GM19438 (cell line): ENCODE results near the gene LPP.
"Not testable (repeated sequence)": the region's sequence is repeated elsewhere in the genome, so short reads cannot be mapped to it uniquely, and the experiment has no call there.

Source experiments
- ATAC-seq: cut with Tn5 transposase; IDR thresholded peaks from one replicate; pipeline ENCODE4 v1.9.1; 2021; ENCODE audit warnings: low read depth; ENCODE audit not compliant: unreplicated experiment

Gene LPP

DNA sequence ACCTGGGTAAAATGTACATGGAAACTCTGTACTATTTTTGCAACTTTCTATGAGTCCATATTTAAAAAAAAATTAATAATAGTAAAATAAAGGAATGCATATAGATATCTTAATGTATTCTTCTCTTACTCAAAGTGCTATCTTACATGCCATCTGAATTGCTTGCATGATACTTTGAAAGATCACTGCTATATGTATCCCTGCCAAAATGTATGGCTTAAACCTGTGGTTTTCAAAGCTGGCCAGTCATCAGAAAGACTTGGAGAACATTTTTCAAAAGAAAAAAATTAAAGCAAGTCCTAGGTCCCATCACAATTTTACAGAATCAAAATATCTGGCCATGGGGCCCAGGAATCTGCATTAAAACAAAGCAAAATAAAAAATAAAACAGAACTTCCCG is 262.1 kb downstream of the LPP start:
- no peak for ATAC-seq

DNA sequence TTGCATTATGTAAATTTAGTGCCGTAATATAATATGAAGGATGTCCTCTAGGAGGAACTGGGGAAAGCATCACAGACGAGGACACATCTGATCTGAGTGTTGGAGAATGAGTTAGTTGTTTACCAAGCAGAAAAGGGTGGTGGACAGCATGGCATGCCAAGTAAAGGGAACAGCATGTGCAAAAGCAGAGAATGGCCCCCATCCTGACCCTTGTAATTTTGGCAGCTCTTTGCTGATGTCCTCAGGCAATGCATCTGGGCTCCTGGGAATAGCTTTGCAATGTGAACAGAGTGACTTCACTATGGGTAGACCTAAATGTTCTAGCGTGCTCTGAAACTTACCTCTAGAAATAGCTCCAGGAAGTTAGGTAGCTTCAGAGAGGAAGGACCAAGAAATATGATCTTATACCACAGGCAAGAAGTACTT is 263.3 kb downstream of the LPP start:
- ATAC-seq = no peak

DNA sequence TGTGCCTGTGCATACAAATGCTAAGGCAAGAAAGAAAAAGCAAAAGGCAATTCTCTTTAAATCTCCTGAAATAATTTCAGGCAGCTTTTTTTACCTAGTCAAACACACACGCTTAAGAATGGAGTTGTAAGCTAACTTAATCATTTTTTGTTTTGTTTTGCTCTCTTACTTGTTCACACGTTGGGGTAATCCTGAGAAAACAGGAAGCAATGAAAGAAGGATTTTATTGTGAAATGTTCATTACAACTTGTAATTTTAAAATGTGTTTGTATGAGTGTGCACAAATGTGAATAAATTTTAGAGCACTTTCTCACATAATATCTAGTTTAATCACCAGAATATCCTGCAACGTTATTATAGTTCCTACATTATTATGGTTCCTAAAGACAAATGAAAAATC is 263.8 kb downstream of the LPP start:
- no peak for ATAC-seq

DNA sequence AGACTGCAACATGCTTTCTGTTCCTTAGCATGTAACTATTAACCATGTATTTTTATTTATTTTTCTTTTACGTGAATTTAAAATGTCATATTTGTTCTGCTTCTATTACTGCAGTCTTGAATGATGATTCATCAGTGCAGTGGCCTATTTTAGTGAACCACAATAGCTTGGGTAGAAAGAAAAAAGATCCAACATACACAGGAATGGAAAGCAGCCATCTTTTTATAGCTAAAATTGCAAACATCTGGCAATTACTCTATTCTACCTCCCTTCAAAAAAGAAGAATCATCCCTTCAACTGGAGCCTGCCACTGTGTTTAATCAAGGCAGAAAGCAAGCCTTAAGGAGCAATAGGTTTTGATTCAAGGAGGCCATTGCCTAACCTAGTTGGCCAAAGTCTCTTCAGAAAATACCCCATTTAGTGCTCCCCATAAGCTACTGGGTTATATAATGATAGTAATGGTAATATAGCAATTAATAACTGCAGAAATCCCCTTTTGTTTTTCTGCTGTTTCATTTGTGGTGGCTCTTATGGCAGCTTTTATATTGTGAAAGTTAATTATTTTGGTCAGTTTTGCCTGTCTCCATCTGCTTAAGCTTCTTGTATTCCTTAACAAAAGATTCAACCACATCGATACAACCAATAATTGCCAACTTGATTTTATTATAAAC is 267.3 kb downstream of the LPP start:
- peak; percentile 30 for ATAC-seq

DNA sequence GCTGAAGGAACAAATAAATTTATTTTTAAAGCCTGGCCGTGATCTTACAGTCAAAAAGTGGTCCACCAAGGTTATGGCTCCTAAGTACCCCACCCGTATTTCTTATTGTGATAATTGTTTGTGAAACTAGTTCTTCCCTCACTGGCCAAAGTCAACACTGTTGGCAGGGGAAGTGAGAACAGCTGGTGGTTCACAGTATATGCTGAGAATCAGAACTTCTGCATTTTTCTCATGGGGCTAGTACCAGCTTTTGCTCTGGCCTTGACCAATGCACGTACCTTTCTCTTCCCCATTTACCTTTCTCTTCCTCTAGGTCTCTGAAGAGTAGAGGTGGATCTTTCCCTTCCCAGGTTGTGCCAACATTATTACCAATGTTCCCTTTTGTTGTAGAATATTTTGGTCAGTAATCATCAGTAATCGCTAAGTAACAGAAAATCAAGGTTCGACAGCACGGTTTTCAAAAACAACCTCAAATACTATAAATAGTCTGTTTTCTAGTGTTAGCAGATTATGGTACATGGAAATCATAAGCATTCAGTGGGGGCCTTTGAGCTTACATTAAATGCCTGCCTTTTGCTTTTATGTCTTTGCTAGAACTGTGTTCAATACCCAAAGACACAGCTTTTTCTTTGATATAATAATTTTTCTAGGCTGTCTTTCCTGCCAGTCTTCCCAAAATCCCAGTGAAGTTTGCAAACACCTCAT is 268.0 kb downstream of the LPP start:
- ATAC-seq = peak; percentile 99

DNA sequence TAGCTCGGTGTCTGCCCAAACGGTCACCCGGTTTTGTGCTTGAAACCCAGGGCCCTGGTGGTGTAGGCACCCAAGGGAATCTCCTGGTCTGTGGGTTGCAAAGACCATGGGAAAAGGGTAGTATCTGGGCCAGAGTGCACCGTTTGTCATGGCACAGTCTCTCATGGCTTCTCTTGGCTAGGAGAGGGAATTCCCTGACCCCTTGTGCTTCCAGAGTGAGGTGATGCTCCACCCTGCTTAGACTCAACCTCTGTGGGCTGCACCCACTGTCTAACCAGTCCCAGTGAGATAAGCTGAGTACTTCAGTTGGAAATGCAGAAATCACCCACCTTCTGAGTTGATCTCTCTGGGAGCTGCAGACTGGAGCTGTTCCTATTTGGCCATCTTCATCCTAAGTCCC is 274.0 kb downstream of the LPP start:
- not testable (repeated sequence) for ATAC-seq

DNA sequence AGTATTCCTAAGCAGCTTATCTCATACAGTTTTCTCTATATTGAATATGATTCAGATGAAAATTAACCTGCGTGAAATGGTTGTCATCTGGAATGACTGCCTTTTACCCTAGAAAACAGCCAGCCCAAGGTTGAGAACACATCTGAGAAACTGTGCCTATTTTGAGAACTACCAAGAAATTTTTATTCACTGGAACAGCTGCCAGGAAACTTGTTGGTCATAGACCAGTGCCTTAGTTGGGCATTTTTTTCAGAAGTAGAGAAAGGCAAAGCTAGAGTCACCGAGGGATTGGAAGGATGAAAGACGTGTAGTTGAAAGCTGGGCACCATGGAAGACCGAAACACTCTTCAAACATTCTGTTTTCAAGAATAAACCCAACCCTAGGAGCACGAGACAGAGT is 277.1 kb downstream of the LPP start:
- ATAC-seq = no peak

DNA sequence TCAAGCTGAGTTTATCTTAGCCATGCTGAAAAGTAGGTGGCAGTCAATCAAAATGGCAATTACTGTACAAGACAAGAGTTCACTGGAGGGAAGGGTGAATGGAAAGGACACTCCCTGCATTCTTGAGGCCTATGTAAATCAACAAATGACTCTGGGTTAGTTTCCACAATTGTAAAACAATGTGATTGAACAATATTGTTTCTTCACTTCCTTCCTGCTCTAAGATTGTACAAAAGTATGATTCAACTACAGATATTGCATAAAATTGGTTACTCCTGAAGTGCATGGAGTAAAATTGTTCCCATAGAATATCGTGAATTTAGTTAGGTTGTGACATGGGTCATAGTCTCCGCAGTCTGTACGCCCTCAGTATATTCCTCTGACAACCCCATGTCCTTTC is 277.6 kb downstream of the LPP start:
- ATAC-seq = no peak

DNA sequence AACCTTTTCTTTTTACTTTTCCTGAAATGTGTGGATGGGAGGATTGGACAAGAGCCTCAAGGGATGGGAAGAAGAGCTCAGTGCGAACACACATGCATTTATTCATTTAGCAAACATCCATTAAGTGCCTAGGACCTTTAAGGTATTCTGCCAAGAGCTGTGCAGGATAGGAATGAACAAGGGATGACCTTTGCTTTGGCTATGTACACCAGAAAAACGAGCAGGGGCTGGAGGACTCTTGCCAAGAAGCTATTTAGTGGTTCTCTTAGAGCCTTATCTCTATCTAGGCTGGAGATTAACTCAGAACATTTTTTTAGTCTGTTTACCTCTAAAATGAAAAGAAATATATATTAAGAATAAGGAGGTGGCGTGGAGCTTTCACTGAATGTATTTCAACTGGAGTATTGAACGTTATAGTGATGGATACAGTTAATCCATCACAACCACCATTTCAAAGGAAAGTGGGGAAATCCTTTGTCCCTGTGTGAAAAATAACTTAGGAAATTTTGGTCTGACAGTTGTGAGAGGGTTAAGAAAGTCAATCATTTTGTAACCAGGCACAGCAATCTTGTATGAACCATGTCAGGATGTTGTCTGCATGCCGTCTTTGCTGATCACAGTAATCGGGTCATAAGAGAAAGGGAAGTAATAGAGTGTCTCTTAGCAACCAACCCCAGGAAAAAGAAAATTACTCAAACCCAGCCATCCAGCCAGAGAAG is 279.0 kb downstream of the LPP start:
- ATAC-seq = no peak

DNA sequence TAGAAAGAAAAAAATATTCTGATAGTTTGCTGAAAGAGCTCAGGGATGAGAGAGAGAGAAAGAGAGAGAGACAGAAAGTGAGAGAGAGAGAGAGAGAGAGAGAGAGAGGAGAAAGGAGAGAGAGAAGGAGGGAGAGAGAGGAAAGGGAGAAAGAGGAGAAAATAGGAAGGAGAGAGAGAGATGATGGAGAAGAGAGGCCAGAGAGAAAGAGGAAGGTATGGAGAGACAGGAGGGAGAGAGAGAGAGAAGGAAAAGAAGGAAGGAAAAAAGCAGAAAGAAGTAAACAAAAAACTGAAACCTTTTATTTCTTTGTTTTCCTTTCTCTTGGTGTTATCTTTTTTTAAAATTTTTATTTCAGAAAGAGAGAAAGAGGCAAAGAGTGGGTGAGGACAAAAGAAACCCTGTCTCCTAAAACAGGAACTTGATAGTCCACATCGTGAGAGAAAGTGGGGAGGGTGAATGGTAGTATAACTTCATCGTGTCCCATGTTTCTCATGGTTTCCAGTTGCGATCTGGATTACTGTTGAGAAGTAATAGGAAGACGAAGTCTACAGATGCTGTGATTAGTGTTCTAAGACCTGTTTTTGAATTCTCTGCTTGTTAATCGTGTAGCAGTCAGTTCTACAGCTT is 279.7 kb downstream of the LPP start:
- no peak for ATAC-seq

DNA sequence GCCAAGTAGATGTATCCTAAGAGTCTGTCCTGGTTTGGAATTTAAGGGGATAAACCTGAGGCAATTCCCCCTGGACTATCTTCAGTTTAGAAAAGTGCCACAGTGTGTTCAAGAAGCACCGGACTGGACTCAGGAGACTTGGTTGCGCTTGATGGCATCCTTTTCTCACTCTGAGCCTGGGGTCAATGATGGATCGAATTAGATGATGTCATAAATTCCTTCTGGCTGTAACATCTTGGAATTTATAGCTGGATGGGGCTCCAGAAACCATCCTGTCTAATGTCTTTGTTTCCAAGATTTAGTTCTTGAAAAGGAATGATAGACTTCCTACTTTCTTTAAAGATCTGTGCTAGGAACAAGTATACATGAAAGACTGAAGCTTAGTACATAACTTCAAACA is 280.6 kb downstream of the LPP start:
- no peak for ATAC-seq

DNA sequence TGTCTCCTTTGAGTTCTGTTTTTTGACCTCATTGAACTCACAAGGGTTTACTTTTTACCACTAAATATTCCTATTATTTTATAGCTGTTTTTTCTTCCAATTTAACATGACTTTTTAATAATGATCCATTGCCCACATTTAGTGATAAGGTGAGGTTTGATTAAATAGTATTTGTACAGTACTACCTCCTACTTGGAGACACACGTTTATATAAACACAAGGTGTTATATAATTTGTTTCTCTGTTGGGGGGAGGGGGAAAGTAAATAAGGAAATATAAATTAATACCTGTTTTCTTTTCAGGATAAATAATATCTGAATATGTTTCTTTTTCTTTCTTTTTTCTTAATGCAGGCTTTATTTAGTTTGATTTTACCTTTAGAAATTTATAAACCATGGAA is 281.3 kb downstream of the LPP start:
- ATAC-seq = no peak

DNA sequence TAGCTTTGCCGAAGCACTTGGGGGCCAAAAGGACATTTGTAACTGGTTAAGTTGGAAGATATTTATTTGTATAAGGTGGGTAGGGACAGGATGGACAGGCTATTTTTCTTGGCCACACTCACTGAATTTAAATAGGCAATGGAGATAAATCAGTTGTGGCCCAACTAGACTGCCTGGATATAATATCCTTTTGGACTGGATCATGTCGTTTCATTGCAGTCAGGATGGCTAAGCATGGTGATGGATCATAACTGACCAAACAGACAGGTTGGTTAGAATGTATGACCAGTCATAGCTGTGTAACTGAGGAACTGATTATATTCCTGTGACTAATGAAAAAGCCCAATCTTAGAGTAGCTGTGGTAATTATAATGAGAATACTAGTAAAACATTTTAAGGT is 284.0 kb downstream of the LPP start:
- ATAC-seq = no peak

DNA sequence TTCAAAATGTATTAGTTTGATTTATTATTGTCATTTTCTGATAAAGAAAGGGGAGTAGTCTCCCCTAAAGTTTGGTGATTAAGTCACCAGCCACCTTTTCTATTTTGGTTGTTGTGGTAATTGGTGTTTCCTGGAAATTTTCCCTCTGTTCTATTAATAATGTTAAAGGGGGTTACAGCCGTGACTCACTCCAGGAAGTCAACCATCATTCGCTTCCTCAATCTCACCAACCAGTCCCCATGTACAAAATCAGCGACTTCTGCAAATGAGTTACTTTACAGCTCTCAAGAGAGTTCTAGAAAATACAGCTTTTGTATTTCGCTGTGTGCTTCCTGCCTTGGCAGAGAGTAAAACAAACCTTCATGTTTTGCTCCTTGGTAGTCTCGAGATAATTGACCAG is 285.1 kb downstream of the LPP start:
- peak; percentile 90 for ATAC-seq

DNA sequence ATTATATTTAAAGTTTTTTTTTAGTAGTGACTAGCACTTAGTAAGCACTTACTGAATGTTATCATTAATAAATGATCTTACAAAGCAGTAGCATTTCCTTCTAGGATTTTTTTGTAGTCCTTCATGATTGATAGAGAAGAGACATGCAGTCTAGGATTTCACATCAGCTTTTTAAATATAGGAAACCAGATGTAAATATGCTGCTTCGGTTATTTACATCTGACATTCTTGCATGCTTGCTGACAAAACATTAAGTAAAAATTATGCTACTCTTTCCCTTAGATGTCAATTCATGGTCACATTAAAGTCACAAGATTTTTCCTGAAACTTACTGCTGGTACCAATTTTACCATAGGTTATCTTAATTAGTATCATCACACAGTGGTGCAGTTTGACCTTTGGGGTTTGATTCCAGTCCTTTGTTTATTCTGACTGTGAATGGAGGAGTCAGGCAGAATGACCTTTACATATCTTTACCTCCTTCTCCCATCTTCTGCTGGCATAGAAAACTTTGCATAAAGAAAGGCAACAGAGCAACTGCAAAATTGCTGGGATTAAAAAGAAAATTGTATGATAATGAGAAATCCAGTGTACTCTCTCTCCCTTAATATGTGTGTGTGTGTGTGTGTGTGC is 286.5 kb downstream of the LPP start:
- no peak for ATAC-seq

DNA sequence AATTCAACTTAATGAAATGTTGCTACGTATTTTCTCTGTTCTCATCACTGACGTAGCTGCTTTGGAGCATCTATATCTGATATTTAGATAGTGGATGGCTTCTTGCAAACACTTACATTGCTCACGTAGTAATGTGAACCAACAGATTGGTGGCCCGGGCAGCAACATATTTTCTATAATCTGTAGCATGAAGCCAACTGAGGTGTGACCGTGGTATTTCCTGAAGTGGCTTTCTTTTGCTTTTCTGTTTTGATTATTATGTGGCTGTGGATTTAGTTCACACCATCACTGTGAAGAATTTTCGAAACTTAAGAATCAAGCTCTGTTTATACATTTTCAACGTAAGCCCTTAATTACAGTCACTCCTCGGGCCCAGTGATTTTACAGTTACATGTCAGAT is 288.5 kb downstream of the LPP start:
- ATAC-seq = no peak

DNA sequence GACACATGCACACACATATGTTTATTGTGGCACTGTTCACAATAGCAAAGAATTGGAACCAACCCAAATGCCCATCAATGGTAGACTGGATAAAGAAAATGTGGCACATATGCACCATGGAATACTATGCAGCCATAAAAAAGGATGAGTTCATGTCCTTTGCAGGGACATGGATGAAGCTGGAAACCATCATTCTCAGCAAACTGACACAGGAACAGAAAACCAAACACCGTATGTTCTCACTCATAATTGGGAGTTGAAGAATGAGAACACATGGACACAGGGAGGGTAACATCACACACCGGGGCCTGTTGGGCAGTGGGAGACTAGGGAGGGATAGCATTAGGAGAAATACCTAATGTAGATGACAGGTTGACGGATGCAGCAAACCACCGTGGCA is 291.2 kb downstream of the LPP start:
- ATAC-seq = not testable (repeated sequence)

DNA sequence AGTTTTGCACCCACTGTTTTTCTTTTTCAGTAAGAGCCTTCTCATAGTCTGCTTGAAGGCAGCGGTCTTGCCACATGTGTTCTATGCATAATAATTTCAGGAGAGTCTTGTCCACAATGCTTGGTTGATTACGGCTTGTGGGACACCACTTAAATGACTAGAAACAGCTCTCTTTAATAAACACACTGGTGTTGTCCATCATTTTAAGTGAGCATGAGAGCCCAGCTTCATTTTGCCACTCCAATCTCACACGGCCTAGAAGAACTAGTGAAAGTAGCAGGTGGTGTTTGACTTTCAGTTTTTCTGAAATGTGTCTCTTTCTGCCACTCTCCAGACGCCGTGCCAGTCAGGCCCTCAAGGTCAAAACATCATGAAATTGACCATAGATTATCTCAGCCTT is 292.1 kb downstream of the LPP start:
- ATAC-seq = peak; percentile 79

DNA sequence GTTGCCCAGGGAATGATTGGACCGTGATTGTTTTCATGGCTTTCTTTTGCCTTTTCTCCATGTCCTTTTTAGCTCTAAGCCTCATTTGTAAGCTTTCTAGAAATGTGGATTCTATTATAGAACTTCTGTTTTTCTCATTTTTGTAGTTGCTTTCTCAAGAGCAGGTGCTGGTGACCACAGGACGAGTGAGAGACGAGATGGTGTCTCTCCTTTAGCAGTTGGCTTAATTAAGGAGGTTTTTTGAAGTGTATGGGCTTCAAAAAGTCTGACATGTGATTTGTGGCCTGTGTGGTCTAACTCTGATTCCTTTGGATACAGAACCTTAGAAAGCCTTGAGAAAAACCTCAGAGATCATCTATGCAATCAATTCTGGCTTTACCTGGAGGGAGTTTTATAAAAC is 292.8 kb downstream of the LPP start:
- ATAC-seq = no peak

DNA sequence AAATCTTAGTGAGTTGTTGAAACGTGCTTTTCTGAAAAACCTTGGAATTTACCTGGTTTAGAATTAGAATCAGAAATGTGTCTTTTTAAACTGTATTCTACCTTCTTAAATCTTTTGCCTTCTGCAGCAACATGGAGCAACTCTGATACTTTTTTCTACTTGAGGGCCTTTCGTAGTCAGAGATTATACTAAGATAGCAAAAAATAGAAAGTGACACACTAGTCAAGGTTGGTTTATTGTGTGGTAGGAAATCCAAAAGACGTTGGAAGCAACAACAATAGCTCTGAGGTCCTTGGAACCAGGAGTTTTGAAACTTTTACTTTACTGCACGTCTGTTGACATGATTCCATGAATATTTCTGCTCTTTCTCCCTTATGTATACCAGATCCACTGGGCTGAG is 294.9 kb downstream of the LPP start:
- ATAC-seq = no peak

DNA sequence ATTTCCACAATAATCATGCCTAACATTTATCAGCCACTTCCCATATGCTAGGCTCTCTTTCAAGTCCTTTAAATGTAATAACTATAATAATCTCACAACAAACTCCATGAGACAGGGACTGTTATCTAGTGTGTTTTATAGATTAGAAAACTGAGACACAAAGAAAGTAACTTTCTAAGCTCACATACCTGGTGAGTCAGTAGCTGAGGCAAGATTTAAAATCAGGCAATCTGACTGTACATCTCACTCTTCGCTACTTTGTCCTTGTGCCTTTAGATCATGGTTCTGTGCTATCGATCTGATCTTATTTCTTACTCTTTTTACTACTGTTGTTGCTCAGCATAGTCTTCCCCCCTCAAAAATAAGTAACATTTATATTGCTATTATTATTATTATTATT is 295.5 kb downstream of the LPP start:
- no peak for ATAC-seq
